GM19452 (cell line): ENCODE data around the gene PCK1.

Source experiments
- ATAC-seq: cut with Tn5 transposase; IDR thresholded peaks from one replicate; pipeline ENCODE4 v1.9.1; 2021; ENCODE audit not compliant: unreplicated experiment

PCK1 gene

DNA sequence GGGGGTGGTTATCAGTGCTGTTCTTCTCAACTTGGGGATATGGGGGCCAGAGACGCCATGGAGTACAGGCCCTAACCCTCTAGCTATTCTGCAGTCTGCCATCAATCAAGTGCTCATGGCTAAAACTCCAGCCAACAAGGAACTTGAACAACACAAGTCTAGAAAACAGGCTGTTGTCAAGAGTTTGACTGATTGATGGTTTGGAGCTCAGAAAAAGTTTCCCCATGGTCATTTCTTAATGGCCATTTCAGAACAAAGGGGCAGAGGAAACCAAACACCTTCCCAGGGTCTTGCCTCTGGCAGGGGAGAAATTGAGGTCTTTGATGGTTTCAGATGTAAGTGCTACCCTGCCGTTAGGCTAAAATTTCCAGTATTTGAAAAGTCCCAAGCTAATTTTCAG lies 15.1 kb downstream of the PCK1 start:
- ATAC-seq: no peak

- ATAC-seq: no peak
These were observed 16.0 kb downstream of the PCK1 start for GRCh38 chr20:57576617-57577550.

- no peak for ATAC-seq
These were observed 17.0 kb downstream of the PCK1 start for GRCh38 chr20:57577679-57578475.

DNA sequence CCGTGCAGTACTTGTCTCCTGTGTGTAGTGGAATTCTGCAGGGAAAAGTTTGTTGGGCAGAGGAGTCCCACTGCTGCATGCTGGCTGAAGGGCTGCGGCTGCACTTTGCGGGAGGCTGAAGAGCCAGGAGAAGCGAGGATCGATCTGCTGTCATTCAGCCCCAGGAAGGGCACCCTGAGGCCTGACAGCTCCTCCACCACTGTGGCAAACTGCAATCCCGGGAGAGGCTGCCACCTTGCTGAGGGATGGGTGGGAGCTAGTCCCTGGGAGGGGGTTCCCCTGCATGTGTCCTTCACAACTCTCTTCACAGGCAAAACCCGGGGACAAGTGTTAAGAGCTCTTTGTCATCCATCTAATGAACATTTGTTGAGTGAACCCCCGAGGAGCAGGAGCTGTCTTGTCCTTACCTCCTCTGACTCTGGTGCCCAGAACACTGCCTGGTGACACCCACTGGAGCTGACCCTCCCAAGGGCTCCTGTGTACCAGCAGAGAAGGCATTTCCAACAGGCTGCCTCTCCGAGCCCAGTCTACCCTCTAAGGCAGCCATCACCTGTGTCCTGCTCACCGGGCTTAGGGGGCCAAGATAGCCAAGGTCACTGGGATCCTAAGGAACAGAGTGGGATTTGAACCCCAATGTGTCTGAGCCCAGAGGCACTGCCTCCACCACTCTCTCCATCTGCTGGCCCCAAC lies 17.7 kb downstream of the PCK1 start:
- ATAC-seq: no peak

DNA sequence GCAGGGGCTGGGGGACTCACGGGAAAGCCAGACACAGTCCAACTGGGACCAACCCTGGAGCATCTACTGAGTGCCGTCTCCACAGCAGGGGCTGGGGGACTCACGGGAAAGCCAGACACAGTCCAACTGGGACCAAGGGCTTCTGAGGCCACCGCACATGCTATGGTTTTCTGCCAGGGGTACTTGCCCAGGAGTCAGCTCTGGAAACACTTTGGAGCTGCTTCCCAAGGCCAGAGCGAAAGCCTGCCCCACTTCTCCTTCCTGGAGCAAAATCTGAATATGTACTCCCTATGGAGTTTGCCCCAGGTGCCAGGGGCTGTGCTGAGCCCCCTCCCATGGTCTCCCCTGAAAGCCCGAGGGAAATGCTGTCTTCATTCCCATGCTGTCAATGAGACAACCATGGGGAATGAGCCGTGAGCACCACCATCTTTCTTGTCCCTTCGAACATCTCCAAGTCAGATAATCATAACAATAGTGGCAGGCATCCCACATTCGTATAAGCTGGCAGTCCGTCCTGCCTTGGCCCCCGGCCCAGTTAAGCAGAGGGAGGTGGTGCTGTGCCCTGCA lies 18.5 kb downstream of the PCK1 start:
- ATAC-seq: no peak

- ATAC-seq: no peak
These were observed 19.1 kb downstream of the PCK1 start for GRCh38 chr20:57579898-57580447.

GRCh38 chr20:57580478-57581201 lies 19.7 kb downstream of the PCK1 start:
- ATAC-seq: no peak

DNA sequence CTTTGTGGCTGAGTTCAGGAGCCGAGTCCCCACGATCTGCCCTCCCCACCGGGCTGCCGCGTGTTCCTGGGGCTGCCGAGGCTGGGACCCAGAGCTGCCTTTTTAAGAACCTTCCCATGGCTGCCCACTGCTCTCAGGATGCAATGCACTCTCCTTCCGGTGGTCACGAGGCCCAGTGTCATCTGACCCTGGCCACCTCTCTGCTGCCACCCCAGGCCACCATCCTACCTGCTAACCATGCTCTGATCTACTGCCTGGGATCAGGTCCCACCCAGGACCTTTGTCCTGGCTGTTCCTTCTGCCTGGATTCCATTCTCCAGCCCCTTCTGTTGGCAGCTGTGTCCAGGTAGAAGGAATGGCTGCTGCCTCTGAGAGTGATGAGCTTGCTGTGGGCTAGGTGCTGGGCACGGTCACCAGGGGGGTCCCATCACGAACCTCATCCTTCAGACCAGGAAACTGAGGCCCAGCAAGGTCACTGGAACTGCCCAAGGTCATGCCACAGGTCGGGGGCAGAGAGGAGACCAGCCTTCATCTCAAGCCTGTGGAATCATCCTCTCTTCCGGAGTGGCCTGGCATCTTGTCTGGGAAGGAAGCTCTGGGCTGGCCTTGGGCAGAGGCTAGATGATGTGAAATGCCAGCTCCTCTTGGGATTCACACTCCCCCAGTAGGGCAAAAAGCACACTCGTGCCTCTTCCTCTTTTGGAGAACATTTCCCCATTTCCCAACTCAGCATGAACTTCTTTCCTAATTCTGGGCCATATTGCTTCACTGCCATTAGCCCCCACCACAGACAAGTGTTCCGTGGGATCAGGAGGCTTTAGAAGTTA lies 20.5 kb downstream of the PCK1 start:
- no peak for ATAC-seq

DNA sequence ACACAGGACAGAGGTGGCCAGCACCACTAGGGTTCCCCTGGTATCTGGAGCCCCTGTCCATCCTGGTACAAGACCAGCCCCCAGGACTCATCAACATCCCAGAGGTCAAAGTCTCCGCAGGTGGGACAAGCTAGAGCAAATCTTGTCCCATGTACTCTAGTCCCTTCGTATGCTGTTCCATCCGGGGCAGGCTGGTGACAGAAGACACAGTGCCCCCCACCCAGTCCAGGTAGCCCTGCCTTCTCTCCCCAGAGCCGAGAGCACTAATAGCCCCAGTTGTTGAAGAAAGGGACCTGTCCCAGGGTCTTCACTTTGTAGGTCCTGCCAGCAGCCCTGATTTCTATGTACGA lies 21.1 kb downstream of the PCK1 start:
- ATAC-seq: no peak

DNA sequence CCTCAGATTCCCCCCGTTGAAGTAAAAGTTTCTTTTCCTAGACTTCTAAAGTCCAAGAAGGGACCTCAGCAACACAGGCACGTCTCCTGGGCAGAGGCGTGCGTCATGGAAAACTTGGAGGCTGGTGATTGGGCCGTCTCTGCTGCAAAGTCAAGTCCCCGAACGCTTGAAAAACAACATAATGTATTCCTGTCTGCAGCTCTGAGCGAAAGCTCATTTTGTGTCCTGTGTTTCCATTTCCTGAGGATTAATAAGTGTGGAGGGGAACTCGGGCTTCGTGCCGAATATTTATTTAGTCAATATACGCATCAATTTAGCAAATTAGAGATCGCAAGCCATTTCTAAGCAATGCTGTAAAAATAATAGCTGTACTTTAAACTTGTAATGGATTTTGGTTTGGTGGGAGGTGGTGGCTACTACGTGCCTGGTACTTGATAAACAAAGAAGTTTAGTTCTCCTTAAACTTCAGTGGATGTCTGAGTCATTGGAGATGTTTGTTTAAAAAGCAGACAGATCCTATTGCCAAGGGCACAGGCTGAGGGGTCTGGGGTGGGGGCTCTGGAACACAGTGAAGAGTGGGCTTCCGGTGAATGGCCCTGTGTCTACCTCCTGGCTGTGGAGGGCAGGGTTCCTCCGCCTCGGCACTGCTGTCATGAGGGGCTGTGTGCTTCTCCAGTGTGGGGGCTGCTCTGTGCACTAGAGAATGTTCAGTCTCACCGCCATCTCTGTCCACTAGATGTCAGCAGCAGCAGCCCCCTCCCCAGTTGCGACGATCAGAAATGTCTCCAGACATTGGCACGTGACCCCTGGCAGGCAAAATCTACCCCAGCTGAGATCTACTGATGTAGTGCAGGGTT lies 21.8 kb downstream of the PCK1 start:
- no peak for ATAC-seq

- no peak for ATAC-seq
These were observed 22.7 kb downstream of the PCK1 start for GRCh38 chr20:57583289-57584257.

DNA sequence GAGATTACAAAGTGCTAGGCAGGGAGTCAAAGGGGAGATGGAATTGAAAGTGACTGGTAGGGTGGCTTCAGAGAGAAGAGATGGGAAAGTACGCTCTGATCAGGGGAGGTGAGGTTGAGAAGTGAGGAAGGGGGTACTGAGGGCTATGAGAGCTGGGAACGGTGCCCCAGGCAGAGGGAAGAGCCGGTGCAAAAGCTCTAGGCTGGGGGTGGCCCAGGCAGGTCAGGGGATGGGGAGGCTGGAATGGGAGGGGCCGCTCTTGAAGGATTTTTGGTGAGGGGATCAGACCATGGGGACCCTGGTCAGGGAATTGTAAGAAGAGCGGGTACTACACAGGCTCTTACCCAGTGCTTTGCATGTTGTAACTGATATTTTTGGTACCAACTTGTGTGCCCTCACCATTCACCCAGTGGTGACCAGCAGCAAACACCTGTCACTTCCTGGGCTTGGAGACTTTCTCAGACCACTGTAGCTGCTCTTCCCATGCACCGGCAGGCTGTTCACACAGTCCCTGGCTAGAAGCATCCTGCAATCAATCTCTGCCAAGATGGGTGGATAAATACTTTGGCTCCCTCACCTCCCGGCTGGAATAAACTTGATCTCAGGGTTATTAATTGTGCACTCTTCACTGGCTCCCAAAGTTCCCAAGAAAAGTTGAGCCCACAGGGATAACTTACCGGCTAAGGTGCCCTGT lies 24.0 kb downstream of the PCK1 start:
- no peak for ATAC-seq

- ATAC-seq: no peak
These were observed 24.7 kb downstream of the PCK1 start for GRCh38 chr20:57585466-57586213.

DNA sequence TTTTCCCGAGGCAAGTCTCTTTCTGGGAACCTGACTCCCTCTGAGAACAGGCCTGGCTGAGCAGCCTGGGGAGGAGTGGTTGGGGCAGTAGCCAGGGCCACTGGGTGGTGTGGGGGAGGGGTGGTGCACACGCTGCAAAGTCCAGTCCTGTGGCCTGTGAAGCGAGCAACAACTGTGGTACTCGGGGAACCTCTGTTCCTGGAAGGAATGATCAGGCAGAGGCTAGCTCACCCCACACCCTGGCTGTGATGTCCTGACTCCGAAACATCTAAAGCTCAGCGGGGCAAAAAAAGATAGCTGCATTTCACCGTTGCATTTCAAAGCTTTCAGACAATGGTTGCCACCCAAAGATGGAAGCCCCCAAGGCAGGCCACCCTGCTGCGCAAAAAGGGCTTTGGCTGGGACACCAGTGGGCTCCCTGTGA lies 25.5 kb downstream of the PCK1 start:
- no peak for ATAC-seq

DNA sequence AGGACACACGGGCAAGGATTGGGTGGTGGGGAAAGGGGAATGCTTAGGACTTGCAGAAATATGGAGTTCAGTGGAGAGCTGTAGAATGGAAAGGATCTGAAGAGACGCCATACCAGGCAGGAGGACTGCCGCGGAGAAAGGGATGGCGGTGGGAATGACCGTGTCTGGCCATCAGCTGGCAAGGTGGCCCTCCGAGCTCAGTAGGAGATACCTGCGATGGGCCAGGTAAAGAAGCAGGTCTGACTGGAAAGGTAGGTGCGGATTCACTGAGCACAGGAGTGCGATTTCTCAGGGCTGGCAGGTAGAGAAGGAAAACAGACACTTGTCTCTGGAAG lies 26.0 kb downstream of the PCK1 start:
- no peak for ATAC-seq
